Activated gamma-delta T cell treated with Interleukin-2 at 50 U/mL for 16 hours (primary cell): Measurements from ENCODE around the gene NRCAM.

Experiments used
- DNase-seq: peaks from one replicate; pipeline ENCODE4 v3.0.0-alpha.2; 2020

NRCAM gene

DNA sequence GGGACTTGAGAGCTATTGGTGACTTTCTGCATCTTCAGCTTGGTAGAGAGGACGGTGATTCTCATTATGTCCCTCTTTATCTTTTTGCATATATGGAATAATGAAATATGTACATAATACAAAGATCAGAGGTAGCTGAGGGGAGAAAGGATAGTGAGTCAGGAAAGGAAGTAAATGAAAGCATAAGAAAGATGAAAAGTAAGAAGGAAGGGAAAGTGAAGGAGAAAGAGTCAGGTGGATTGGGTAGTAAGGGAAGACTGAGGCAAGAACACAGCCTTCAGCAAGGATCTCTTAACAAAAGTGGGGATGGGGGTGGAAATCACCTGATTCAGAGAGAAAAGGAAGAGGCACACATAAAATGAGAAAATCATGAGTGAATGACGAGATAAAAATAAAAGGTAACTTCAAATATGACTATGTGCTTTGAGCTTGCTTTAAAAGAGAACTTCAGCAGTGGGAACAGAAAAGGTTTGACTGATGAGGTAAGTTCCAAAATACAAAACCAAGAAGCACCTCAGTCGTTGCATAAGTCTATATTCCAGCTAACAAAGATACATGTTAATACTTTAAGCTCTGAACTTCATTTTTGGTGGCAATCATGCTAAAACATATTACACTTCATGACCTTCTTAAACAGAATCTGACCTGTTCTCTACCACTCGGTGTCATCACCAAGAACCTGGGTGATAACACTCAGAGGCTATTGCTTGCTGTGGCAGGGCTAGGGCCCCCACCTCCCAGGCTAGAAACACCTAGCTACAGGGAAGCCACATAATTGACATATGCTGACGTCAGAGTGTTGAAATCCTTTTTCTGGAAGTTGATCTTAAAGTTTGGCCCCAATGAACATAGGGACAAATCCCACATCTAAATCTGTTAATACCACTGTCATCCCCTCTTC lies 32.9 kb downstream of the NRCAM start:
- no peak for DNase-seq

DNA sequence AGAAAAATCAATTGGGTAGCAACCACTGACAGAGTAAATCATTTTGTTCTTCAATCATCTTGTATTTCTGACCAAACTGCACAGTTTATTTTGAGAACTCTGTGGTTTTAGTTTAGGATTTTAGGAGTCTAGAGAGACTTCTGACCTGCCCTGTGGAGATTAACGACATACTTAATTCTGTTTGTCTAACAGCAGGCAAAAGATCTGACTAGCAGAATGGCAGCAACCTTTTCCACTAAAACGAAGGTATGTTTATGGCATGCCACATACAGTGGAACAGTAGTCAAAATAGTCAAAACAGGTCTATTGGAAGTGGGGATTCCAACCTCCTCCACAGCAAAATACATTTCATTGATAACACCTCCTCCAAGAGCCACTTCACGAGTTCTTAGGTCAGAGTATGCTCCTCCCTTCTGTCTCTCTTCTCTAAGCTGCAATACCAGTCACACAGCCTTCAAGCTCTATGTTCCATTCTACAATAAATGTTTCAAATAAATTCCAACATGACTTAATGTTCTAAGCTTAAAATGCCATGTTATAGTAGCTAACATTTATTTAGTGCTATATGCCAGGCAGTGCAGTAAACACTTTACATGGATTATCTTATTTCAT lies 34.4 kb downstream of the NRCAM start:
- DNase-seq, result no peak

DNA sequence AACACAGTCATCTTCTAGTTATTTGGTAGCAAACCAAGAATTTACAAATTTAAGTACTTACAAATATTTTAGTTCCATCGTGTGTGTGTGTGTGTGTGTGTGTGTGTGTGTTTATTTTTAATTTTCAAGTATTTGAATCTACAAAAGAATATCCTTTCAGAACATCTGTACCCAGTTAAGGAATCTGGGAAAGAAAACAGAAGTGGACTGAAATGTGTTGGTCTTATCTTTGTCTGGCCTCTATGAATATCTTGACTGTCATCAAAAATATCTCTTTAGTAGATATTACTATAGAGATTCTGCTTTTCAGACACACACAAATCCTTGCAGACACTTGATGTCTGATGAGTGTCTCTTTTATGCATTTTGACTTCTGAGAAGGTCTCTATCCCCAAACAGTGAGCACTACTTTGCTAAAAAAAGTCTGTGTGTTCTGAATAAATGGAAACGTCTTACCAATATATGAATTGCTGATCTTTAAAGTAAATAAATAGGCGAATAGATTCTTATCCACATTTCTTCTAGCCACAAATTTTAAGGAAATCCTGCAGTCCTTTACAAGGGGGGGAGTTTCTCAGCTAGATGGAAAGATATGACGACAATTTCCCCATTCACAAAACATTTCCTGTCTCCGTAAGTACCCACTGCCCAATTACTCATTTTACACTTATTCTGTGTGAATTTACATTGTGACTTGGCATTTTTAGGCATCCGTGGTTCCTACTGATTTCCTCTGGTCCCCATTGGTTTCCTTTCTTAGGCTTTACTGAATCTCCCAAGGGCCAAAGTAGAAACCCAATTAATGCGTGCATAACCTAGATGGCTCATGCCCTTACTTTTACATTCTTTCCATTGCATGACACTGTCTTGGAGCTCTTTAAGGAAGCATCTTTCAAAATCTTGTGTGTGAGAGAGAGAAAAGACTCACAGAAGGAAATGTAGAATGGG lies 36.0 kb downstream of the NRCAM start:
- no peak for DNase-seq

DNA sequence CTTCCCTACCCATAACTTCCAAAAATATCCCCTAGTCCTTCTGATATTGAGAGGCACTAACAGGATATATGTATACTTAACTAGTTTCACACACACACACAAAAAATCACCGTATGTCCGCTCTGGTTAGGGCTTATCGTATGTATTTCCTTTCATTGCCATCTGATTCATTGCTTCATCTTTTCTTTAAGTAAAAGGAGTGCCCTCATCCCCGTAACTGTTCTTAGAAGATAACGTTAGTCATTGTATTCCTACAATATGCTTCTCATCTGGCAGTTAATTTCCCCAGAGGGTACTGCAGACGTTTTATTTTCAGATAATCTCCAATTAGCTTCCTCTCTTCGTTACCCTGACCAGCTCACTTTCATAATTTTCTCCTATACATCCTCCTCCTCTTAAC lies 37.3 kb downstream of the NRCAM start:
- DNase-seq, result no peak

DNA sequence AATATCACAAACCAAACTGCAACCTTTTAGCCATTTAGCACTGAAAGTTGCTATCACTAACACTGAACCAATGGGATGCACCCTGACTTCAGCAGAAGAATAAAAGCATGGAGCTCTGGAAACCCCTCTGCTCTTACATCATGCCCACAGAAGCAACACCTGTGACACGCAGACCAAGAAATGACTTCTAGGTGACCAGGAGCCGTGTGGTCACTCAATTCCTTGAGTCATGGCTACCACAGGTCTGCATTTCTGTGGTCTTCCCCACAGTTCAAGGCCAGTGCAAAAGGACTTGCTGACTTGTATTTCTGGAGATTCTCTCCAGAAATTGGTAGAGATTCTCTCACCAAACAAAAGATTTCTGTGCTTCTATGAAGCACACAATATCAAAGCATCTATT lies 38.3 kb downstream of the NRCAM start:
- no peak for DNase-seq

DNA sequence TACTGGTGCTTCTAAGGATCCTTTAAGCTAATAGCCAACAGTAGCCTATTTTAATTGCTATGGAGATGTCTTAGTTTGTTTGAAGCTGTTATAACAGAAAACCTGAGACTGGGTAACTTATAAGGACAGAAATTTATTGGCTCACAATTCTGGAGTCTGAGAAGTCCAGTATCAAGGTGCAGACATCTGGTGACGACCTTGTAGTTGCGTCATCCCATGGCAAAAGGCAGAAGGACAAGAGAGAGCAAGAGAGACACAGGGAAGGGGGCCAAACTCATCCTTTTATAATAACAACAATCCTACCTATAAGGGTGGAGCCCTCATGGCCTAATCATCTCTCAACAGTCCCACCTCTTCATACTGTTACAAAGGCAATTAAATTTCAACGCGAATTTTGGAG lies 39.1 kb downstream of the NRCAM start:
- DNase-seq, result no peak

DNA sequence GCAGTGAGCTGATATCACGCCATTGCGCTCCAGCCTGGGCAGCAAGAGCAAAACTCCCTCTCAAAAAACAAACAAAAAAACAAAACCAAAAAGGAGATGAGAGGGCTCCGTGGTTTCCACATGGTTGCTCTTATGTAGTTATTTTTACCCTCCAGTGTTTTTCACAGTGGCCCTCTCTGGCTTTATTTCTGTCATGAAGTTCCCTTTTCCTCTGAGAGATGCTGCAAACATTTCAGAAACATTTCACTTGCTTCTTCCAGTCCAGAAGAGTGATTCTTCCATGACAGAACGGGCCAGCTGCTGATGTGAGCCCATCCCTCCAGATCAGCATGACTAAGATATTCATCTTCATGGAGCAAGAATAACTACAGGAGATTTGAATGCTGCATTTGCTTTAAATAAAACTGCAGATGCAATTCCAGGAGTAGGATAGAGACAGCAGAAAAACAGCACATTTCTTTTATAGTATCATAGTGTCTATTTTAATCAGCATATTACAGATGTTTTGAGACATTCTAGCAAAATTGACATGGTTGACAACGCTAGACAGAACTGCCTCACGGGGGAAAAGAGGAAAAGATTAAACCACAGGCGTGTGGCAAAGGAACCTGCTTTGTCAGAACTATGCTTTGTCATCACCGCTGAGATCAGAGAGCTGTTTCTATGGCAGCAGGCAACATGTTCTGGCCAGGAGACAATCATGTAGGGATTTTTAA lies 40.3 kb downstream of the NRCAM start:
- DNase-seq, result no peak

DNA sequence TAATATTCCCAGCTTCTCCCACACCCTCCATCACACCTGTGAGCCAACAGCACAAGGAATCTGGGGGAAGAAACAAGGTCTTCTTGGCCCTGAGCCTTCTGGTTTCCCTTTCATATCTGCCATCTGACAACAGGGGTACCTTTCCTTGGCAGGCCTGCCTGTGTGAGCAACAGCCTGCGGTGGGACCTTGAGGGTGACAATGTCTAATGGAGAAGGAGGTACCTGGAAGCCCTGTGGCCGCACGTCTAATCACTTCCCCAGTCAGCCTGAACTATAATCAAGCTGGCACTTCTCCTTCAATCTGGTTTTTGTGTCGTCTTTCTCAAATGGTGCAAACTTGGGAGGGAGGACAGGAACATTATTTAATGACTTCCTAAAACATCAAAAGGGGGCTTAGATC lies 41.2 kb downstream of the NRCAM start:
- DNase-seq, result no peak

DNA sequence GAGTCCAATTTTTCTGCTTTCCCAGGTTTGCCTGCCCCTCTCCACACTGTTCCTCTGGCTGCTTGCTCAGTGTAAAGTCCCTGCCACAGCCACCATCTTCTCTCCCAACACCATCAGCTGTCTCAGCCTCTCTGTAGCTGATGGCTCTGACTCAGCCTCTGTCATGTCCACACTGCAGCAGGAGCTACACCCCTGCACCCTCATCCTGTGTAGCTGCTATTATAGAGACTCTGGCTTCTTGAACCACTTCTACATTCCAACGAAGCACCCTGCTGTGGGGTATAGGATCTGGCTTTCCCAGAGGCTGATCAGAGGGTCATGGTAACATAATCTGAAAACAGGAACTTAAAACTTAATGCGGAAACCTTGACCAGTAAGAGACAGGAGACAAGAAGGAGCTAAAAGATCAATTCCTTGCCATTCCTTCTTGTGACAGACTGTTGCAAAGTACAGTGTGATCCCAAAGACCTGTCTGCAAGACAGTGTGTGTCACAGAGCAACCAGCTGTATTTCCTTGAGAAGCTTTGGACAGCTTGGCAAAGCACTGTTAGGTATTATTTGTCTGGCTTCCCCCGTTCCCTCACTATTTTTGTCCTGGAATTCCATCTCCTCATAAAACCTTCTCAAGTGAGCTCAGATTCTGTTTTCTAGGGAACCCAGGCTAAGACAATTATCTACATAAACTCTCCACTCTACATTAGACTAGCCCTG lies 42.3 kb downstream of the NRCAM start:
- no peak for DNase-seq

DNA sequence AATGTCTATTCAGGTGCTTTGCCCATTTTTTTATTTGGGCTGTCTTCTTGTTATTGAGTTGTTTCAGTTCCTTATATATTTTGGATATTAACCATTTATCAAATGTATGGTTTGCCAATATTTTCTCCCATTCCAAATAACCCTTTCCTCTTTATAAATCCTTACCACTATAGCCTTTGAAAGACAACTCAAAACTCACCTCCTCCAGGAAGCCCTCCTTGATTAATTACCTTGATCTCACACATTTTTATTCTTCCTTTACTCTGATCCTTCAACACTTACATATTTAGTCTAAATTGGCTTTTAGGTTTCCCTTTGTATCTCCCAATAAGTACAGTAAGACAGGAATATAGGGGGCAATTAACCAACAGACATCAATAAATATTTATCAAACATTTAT lies 42.9 kb downstream of the NRCAM start:
- no peak for DNase-seq

DNA sequence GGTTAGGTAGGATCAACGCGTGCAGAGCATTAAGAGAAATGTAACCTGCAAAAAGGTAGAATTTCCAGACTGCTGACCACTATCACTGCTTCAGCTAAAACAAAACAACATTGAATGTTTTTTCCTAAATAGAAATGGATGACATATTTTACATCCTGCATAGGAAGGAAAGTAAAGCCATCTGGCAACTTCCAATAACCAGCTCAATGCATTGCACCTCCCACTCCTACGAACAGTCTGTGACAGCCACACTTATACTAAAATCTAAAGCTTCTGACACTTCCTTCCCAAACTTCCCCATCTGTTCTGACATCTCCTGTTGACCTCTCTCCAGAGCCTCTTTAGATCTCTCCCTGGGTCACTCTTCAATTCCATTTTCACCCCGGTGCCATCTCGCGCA lies 47.1 kb downstream of the NRCAM start:
- no peak for DNase-seq

DNA sequence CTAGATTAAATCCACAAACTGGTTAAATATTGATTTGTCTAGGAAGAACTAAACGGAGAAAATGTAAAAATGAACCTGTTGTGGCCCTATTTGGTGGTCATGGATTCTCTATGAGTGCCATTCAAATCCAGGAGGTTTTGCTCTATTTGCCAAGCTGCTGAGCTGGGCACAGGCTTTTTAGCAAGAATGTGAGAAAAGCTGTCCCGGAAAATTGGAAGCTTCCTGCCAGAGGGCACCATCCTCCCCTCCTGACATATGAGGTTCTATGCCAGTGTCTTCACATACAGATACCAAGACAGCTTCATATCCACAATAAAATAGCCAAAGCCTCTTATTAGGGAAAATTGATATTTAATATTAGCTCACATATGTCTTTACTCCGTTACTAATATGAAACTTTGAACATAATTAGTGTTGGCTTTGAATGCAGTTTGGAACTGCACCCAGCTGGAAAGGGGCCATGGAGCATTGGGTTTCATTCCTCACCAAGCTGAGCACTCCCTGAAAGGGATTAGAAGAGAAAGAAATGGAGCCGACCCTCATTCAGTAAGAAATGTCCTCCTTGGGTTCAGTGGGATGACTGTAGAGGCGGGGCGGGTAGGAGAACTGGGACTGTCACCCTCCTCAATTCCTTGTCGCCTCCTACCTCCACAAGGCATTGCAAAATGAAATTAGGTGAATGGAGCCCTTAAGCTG lies 47.8 kb downstream of the NRCAM start:
- no peak for DNase-seq

DNA sequence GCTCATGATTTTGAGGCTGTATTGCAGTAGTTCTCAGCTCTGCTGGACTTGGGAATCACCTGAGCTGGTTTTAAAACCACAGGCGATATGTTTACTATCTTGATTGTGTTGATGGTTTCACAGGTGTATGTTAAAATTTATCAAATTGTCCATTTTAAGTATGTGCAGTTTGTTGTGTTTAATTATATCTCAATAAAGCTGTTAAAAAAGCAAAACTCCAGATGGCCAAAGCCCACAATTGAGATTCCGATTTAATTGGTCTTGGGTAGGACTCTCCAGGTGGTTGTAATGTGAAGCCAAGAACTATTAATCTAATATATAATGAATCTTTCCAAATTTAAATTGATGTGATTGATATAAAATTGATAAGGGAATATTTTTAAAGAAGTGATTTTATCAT lies 48.6 kb downstream of the NRCAM start:
- DNase-seq, result no peak

DNA sequence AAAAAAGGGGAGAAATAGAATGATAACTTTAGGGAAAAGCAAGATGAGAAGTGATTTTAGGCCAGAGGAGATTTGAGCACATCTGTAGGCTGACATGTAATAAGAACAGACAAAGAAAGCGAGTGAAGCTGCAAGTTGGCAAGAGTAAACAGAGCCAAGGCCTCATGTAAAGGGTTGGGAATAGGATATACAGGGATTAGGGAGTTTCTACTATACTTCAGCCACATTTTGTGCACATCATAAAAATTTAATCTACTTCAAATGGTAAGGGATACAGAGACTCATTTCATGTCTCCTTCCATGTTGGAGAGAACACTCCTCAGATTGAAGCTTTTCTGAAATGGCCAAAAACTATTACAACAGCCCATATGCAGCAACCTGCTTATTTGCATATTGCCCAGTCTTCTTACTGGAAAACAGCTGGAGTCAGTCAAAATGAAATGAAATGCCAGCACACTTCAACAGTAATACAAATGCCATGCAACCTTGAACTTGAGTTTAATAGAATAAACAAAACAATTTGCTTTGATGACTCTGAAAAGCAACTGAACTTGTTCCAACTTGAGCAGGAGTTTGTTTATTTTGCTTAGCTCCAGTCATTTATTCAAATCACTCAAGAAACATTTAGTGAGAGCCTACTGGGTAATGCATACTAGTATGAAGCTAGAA lies 49.9 kb downstream of the NRCAM start:
- DNase-seq, result no peak

DNA sequence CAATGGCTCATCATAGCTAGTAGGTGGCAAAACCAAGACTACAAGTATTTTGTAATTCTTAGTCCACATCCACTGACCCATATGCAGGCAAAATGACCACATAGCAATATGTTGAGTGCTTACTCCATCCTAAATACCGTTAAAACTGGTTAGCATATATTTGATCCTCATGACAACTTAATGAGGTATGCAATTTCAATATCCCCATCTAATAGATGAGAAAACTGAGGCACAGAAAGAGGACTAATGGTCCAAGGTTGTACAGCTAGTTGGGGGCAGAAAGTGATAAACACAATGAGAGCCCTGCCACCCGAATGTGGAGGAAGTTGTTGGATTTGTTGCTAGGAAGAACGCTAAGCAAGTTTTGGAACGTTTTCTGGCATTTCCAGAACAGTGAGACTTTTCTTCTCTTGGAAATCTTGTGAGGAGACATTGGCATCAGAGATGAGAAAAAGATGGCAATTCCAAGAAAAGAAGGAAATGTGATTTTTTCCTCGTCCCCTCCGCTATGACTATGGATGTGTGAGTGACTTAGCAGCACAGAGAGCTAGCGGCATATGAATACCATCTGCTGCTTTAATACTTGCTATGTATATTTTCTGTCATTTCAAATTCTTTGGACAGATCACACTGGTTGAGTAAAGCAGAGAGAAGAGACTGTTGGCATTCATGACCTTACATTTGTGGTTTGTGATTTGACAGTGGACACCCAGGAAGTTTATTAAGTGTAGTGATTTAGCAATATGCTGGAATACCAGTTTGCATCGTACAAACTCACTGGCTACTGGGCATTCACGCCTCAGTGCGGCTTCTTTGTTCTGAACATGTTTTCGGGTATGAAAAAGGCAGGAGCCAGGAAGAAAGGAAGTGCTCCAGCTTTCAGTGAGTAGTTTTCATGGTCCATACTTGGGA lies 51.5 kb downstream of the NRCAM start:
- DNase-seq, result no peak

DNA sequence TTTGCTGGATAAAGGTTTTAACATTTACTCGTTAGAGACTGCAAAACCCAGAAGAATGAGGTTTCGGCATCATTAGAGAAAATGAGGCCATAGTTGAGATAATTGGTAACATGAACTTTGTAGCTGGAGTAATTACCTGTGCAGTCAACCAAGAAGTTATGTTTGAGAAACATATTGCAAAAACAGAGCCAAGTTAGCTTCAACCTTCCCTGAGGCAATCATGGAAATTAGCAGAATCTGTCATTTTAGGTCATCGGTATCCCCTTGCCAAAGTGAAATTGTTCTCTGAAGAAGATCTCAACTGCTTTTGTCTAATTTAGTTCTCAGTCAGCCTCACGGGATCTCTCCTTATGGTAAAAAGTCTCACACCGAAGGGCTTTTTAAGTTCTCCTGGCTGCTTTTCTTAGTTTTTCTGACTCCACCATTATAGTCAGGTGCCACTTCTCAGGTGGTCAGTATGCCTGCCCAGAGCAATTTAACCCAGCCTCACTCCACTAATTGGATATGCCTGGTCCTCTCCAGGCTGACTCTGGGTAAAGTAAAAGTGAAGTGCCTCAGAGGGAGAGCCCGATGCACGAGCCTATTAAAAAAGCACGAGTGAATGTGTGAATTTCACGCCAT lies 52.5 kb downstream of the NRCAM start:
- DNase-seq, result no peak

DNA sequence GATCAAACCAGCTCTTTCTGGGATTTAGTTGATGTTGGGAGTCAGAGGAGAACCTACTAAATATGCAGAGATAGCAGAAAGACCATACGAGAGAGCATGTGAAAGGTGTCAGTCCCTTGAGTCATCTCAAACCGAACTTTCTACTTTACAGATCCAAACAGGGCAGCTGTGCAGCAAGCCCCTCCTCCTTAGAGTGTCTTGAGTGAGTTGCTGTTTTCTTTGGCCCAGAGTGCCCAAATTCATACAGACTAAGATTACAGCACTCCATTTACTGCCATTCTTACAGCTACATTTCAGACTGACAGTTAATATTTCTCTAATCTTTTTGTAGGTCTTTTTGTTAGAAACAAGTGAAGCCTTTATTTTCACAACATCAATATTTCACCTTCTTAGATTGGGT lies 53.4 kb downstream of the NRCAM start:
- no peak for DNase-seq

DNA sequence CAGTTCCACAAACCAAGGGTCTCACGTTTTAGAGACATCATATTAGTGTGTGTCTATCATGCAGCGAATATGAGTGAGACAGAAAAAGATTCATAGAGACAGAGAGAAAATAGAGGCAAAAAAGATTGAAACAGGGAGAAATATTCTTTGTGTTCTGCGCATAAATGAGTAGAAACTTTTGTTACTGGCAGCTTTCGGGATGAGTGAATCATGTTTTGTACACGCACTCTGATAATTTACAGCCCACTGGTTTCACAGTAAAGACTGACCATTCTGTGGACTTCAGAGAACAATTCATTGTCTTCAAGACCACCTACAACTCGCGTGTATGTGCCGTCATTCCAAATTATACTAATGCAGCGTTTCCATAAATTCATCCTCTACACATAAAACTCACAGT lies 60.2 kb downstream of the NRCAM start:
- no peak for DNase-seq

DNA sequence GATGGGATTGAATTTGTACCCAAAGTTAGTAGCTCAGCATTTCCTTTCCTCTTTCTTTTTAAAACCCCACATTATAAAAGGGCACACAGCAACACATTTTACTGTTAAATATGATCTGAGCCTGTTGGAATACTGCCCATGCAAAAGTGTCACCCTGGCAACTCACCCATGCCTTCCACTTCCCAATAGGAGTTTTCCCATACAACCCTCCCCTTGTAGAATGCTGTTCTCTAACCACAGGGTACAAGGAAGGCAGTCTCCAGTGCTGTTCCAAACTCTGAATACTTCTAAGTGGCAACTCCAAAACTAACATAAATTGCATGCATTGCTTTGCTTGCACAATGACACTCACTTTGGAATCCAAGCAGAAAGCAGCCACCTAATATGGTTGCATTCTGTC lies 60.8 kb downstream of the NRCAM start:
- no peak for DNase-seq
